WTC11 (cell line): ENCODE results near the gene CD19.
"Not testable (repeated sequence)": the region's sequence is repeated elsewhere in the genome, so short reads cannot be mapped to it uniquely, and the experiment has no call there.

Source experiments
- CTCF ChIP-seq: fragments of 200-600 bp; IDR thresholded peaks from 2 replicates; pipeline ENCODE4 v1.8.0; 2022; ENCODE audit warnings: antibody characterized with exemption
- ZNF532 ChIP-seq: fragments of 250-450 bp; sonication (Bioruptor Pico); IDR thresholded peaks from 2 replicates; pipeline ENCODE4 v1.9.0; 2021; ENCODE audit warnings: mild to moderate bottlenecking, borderline replicate concordance

GRCh38 chr16:28939825-28940224 is 8.1 kb downstream of the CD19 start:
- TF ChIP-seq ZNF532 (CRISPR knock-in tag); CTCF: not testable (repeated sequence)
